ENCODE measurements around the gene ARMH3. TPM values are rescaled to one million over a fixed set of nuclear protein-coding genes. Genes with fewer than 3 reads are reported as not detected.

The ARMH3 gene
- total and polyA plus RNA-seq, 2 experiments from 2014 or later = 8.7 to 11.1 TPM

DNA sequence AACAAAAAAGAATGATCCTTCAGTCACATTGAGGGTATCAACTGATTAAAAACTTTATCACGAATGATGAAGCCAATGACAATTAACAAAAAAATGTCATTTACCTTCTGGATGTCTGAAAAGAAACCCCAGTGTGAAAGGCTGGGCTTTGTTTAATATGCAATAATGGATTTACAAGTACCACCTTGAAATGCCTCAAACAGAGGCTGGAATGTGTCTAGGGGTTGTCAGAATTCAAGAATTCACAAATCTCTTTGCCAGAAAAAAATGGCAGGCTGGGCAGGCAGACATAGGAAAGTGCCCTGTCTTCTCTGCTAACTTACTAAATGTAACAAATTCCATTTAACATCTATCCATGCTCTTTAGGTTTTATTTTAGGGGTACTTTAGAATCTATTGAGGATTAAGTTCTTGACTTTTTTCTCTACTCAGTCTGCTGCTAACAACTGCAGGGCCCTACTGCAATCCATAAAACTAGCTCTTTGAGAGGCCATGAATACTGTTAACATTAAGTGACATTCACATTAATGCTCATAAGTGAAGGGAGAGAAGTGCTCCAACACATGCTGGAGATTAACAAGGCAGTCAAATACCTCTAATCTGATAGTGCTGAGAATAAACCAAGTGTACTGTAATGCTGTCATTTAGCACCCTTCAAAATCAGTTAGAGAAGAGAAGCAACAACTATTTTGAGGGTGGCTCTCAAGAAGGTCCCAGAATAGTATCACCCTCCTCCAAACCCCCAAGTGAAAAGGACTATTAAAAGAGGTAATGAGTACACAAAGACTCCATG, 169.3 kb downstream of the ARMH3 start:
- Histone ChIP-seq H3K9me2 (ENCODE audit: insufficient read depth) (no peaks in the 10 kb centered on the region), H3K4me3 (no peak overlapping the region), H3K4me1 (ENCODE audit: insufficient read depth) (no peaks in the 10 kb centered on the region), H3K79me2 (replicated peaks; ENCODE audit: insufficient read depth) (no peaks in the 10 kb centered on the region), H3K36me3 (ENCODE audit: insufficient read depth) (no peaks in the 10 kb centered on the region), H3F3A (replicated peaks; ENCODE audit: low read depth) (no peaks in the 10 kb centered on the region), H2AFZ (no peak overlapping the region), H3K27me3 (ENCODE audit: insufficient read depth) (no peaks in the 10 kb centered on the region), H3K27ac (ENCODE audit: low read depth) (no peak overlapping the region), H3K4me2 (no peak overlapping the region), H4K20me1 (replicated peaks; ENCODE audit: insufficient read depth) (no peaks in the 10 kb centered on the region)
- H3K36me3 Mint-ChIP-seq (ENCODE audit: low read depth) = no peaks in the 10 kb centered on the region
- DNase-seq (ENCODE audit: low spot score) (no peak), ATAC-seq (no peak)
- no peak overlapping the region for H3K4me3 Mint-ChIP-seq
- no peaks in the 10 kb centered on the region for H3K27me3 Mint-ChIP-seq (ENCODE audit: insufficient read depth, low read depth, poor library complexity)
- no peak for TF ChIP-seq JUNB (IDR thresholded peaks at IDR 0.05; ENCODE audit: unreplicated experiment)
- TF ChIP-seq POLR2AphosphoS5 (IDR thresholded peaks at IDR 0.05; ENCODE audit: low read depth) = no peak
- no peak for TF ChIP-seq EZH2 (IDR thresholded peaks at IDR 0.05; ENCODE audit: low read depth, unreplicated experiment)
- no peaks in the 10 kb centered on the region; the same call in 2 of the 3 replicates for H3K9me3 Mint-ChIP-seq
- no peaks in the 10 kb centered on the region for H3K4me1 Mint-ChIP-seq
- no peak overlapping the region for H3K27ac Mint-ChIP-seq

DNA sequence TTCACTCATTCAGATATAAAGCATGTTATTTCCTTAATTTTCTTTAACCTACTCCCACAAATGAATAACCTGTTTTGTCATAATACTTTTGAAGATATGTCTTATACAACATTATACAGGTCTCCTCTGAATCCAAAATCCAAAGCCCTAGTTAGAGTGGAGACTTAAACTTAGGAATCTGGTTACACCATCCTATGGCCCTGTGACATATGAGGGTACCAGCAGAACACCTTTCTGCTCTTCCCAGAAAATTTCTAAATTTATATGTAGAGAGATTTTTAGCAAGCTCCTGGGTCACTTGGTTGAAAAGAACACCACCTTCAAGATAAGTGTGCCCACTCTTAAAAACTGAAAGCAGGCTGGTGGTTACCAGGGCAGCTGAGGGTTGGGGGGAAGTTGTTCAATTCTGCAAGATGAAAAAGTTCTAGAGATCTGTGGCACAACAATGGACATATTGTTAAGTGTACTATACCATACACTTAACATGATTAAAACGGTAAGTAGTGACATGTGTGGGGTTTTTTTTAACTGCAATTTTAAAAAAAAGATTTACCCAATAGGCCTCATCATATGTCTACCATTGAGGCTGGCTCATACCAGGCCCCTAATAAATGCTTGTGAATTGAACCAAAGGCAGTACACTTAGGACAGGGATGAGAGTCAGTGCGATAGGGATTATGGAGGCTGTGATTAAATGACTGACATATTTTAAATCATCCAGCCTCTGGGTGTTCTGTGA, 174.8 kb downstream of the ARMH3 start:
- Mint-ChIP-seq H3K4me1 (no peaks in the 10 kb centered on the region; the same call in 1 of the 3 replicates), H3K27ac (no peak overlapping the region), H3K9me3 (no peaks in the 10 kb centered on the region; the same call in 2 of the 3 replicates), H3K36me3 (ENCODE audit: low read depth) (no peaks in the 10 kb centered on the region), H3K27me3 (ENCODE audit: insufficient read depth, low read depth, poor library complexity) (no peaks in the 10 kb centered on the region), H3K4me3 (no peak overlapping the region)
- ATAC-seq (no peak), DNase-seq (ENCODE audit: low spot score) (no peak)
- Histone ChIP-seq H4K20me1 (replicated peaks; ENCODE audit: insufficient read depth) (no peaks in the 10 kb centered on the region), H3K36me3 (ENCODE audit: insufficient read depth) (no peaks in the 10 kb centered on the region), H3K4me3 (no peak overlapping the region), H3K79me2 (replicated peaks; ENCODE audit: insufficient read depth) (no peaks in the 10 kb centered on the region), H3K4me1 (ENCODE audit: insufficient read depth) (no peaks in the 10 kb centered on the region), H3K4me2 (no peak overlapping the region), H3K27ac (ENCODE audit: low read depth) (no peak overlapping the region), H3K27me3 (ENCODE audit: insufficient read depth) (no peaks in the 10 kb centered on the region), H3F3A (replicated peaks; ENCODE audit: low read depth) (no peaks in the 10 kb centered on the region), H3K9me2 (ENCODE audit: insufficient read depth) (no peaks in the 10 kb centered on the region), H2AFZ (no peak overlapping the region)
- TF ChIP-seq, protein P1, sequence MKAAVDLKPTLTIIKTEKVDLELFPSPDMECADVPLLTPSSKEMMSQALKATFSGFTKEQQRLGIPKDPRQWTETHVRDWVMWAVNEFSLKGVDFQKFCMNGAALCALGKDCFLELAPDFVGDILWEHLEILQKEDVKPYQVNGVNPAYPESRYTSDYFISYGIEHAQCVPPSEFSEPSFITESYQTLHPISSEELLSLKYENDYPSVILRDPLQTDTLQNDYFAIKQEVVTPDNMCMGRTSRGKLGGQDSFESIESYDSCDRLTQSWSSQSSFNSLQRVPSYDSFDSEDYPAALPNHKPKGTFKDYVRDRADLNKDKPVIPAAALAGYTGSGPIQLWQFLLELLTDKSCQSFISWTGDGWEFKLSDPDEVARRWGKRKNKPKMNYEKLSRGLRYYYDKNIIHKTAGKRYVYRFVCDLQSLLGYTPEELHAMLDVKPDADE (IDR thresholded peaks at IDR 0.05) = no peak
- no peak for TF ChIP-seq STAT1 (IDR thresholded peaks at IDR 0.05; ENCODE audit: unreplicated experiment)
- no peak for TF ChIP-seq EZH2phosphoT487 (IDR thresholded peaks at IDR 0.05; ENCODE audit: unreplicated experiment)
- no peak for TF ChIP-seq CREB1 (CRISPR knock-in tag; IDR thresholded peaks at IDR 0.05; ENCODE audit: low read depth)
- TF ChIP-seq, protein P2, sequence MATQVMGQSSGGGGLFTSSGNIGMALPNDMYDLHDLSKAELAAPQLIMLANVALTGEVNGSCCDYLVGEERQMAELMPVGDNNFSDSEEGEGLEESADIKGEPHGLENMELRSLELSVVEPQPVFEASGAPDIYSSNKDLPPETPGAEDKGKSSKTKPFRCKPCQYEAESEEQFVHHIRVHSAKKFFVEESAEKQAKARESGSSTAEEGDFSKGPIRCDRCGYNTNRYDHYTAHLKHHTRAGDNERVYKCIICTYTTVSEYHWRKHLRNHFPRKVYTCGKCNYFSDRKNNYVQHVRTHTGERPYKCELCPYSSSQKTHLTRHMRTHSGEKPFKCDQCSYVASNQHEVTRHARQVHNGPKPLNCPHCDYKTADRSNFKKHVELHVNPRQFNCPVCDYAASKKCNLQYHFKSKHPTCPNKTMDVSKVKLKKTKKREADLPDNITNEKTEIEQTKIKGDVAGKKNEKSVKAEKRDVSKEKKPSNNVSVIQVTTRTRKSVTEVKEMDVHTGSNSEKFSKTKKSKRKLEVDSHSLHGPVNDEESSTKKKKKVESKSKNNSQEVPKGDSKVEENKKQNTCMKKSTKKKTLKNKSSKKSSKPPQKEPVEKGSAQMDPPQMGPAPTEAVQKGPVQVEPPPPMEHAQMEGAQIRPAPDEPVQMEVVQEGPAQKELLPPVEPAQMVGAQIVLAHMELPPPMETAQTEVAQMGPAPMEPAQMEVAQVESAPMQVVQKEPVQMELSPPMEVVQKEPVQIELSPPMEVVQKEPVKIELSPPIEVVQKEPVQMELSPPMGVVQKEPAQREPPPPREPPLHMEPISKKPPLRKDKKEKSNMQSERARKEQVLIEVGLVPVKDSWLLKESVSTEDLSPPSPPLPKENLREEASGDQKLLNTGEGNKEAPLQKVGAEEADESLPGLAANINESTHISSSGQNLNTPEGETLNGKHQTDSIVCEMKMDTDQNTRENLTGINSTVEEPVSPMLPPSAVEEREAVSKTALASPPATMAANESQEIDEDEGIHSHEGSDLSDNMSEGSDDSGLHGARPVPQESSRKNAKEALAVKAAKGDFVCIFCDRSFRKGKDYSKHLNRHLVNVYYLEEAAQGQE (IDR thresholded peaks at IDR 0.05; ENCODE audit: unreplicated experiment) = no peak
